Stimulated activated CD4-positive, alpha-beta T cell treated with anti-CD3 and anti-CD28 coated beads, TNF-alpha, amount 100 ng/mL, for 4 hours (primary cell): ENCODE data around the gene NIPAL4.

Experiments
- DNase-seq, 3 experiments: peaks; one replicate each; pipeline ENCODE4 v3.0.0-alpha.2; 2020; ENCODE audit warnings: low read depth in 3 of 3

NIPAL4 gene

DNA sequence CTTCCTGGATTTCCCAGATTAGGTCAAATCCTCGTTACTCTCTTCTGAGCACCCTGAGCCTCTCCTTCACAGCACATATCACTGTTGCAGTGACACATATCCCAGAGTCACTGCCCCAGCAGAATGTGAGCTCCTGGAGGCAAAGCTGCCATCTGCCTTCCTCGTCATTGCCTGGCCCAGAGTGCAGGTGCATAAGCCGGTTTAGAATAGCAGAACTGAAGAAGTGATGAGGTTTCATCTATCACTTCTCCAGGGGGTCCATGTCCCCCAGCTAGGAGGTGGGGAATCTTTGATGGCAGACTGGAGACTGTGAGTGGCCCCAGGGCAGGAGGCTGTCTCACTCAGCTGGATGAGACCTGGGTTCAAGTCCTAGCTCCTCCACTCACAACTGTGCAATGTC, 25.8 kb downstream of the NIPAL4 start:
- no peak for DNase-seq

DNA sequence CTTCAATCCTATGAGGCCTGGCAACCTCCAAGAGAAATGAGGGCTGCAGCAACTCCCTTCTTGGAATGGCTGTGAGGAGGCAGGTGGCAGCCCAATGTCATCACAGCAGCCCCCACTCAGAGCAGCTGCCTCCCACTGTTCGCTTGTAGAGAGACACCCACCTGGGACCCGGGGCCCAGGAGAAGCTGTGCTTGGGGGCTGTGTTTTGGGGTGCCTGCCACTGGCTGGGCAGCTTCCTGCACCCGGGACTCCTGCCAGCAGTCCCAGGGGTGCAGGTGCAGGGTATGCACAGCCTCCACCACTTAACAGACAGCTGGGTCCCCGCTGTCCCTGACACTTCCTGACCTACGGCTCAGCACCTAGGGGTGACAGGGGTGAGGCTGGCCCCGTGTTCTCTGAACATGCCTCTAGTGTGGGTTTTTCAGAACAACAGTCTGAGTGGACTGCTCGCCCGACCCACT, 26.2 kb downstream of the NIPAL4 start:
- no peak for DNase-seq

DNA sequence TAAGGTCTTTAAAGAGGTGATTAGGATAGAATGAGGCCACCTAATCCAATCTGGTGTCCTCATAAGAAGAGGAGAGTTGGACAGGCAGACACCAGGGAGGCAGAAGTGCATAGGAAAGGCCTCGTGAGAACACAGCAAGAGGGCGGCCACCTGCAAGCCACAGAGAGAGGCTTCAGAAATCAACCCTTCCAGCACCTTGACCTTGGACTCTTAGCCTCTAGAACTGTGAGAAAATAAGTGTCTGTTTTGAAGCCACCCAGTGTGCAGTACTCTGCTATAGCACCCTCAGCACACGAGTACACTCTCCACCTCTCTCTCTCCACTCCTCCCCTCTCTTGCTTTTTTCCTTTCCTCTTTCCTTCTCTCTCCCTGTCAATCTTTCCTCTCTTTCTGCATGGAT, 26.8 kb downstream of the NIPAL4 start:
- no peak for DNase-seq

DNA sequence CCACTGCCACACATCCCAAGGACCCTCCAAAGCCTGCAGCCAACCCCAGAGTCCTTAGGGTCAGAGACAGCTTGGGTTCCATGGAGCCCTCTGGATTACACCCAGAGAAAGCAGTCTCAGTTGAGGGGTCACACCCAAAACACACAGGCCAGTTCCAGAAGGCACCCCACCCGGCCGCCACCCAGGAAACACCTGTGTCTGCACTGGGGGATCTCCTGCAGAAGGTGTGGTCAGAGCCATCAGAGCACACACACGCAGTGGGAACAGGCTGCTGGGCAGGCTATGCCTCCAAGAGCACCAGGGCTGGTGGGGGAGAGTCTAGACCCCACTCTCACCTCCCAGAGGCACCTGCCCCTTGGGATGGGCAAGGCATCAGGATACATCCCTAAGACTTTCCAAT, 27.3 kb downstream of the NIPAL4 start:
- no peak for DNase-seq

DNA sequence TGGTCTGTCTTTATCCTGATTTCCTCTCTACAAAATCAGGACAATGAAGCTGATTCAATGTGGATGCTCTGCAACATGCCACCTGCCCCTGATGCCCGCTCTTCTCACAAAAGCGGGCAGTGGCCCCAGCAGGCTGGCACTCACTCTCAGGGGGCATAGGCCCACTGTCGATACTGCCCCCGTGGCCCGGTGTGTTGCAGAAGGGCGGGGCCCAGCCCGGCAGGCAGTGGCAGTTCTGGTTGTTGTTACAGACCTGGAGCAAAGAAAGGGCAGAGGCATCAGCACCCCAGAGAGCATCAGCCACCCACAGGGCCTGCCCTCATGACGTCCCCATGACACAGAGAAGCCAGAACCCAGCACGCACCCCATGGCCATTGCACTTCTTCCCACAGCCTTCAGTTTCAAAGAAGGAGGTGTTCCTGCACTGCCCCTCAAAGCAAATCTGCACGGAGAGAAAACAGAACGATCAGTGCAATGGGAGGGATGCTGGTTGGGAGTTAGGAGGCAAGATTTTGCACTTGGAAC, 31.5 kb downstream of the NIPAL4 start:
- no peak for DNase-seq

DNA sequence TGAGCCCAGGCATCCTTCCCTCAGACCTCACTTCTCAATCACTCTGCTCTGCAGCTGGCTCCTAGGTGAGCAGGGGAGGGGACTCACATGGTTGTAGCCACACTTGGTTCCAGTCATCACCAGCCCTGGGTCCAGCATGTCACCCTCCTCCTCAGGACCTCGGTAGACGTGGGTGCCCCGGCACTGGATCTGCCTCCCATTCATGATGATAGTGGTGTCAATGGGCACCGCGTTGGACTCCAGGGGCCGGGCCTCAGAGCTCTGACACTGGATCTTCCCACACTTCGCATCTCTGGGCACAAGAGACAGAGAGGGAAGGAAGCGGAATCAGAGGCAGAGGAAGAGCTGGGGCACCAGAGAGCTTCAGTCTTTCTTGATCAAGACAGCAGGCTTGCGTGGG, 32.9 kb downstream of the NIPAL4 start:
- no peak for DNase-seq

DNA sequence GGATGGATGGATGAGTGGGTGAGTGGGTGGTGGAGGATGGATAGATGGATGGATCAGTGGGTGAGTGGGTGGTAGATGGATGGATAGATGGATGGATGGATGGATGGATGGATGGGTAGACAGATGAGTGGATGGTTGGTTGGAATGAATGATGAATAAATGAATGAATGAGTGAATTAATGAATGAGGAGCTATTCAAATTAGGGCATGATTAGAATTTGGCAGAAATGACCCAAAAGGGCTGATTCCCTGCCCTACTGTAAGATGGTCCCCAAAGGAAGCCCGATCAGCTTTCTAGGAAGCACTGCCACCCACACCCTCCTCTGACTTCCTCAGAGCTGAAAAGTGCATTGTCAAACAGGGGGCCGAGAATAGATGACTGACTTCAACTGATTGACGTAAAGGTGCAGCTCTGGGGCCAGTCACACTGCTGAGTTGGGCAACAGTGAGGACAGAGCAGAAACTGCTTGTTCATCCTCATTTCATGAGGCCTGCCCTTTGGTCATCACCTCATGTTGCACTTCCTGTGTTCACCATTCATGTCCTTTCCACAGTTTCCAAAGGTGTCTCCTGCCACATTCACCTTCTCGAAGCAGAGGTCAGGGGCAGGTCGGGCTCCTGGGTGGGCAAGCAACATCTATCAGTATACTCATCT, 34.3 kb downstream of the NIPAL4 start:
- no peak for DNase-seq

DNA sequence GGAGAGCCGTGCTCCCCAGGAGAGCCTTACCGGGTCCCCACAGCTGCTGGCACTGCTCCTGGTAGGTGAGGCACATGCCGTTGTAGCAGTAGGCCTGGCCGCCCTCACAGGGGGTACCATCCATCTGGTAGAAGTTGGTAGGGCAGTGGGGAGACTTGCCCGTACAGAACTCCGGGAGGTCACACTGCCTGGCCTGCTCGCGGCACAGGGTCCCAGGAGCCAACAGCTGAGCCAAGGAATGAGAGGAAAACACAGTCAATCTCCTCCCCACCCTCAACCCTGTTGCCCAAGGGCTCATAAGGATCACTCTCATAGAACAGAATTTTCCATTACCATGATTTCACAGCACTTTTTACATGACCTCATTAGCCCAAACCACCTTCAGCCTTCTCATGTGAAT, 36.9 kb downstream of the NIPAL4 start:
- DNase-seq = no peak

DNA sequence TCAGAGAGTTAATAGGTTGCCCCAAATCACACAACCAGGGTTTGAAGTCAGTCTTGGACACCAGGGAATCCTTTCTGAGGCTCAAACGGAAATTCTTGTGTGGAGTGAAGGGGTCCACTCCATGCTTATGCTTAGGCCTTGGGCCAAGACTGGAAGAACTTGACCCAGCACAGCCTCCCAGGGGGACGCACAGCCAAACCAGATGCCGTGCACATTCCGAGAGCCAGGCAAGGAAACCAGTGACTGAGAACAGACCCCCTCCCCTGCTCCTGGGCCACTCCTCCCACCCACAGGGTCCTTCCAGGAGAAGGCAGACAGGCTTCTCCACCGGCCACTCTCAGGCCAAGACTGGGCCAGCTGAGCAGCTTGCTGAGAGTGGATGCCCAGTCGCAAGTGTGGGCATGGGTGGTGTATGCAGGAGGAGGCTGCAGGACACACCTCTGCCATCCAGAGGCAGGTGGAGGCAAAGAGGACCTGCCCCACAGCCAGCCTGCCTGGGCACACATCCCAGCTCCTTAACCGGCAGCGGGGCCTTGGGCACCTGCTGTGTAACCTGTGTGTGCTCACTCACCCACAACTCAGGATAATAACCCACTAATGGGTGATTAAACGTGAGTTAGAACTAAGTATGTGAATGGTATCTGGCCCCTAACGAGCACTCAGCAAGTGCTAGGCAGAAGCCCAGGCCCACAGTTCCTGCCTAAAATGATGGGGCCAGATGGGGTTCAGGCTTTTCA, 38.0 kb downstream of the NIPAL4 start:
- DNase-seq = no peak

DNA sequence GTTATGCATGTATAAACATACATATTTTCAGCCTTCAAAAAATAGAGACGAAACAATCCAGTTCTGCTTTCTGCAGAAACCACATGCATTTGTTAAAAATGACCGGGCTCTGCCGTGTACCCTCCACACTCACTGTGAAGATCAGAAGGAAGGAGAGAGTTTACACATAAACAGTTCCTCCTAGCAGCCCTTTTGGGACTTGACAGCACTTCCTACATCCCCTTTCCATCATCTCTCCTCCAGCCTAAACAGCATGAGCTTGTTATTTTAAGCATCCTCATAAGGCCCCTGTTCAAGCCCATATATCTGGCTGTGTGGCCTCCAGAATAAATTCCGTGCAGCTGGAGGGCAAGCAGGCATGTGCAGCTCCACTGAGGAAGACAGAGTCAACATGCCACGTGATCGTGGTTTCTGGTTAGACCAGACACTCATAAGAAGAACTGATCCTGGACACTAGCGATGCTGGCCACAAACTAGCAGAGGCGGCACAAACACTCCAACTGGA, 42.2 kb downstream of the NIPAL4 start:
- DNase-seq = no peak

DNA sequence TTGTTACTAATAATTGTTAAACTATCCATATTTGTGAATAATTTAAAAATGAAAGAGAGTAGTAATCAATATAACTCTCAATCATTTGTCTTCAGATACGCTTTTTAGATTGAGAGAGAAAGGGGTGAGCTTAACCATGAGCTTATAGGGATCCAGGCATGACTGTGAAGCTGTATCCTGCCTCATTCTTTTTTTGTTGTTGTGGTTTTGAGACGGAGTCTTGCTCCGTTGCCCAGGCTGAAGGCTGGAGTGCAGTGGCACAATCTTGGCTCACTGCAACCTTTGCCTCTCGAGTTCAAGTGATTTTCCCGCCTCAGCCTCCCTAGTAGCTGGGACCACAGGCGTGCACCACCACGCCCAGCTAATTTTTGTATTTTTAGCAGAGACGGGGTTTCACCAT, 44.0 kb downstream of the NIPAL4 start:
- DNase-seq = no peak

DNA sequence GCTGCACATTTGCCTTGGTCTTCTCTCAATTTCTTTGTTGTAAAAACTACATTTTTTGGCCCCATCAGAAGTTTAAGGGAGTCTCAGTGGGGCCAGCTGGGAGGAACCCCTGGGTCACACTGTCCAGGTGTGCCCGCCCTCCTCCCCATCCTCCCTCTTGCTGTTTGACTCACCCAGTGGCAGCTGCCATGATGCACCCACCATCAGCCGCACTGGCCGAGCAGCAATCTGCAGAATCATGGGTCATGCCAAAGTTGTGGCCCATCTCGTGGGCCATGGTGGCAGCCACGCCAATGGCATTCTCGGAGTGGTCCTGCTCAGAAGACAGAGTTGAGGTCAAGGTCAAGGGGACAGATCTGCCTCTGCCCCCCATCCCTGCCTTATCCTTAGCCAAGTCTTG, 45.5 kb downstream of the NIPAL4 start:
- DNase-seq = no peak

DNA sequence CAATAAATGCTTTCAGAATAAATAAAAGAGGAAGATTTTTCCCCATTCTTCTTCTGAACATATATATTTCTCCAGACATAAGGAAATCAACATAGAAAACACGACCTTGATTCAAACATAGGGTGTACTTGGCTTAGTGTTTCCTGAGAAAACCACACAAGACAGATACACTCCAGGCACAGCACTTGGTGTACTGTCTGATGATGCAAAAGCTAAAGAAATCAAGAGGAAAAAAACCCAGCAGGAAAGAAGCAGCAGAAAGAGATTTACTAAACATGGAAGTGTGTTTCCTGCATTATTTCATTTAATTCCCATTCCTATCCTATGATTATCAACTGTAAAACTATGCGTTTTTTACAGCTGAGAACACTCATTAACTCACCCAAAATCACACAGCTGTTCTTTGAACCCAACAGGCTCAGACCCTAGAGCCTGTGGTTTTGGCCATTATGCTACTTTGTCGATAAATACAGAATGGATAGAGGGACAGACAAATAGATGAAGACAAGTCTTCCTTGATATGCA, 46.1 kb downstream of the NIPAL4 start:
- DNase-seq = no peak

DNA sequence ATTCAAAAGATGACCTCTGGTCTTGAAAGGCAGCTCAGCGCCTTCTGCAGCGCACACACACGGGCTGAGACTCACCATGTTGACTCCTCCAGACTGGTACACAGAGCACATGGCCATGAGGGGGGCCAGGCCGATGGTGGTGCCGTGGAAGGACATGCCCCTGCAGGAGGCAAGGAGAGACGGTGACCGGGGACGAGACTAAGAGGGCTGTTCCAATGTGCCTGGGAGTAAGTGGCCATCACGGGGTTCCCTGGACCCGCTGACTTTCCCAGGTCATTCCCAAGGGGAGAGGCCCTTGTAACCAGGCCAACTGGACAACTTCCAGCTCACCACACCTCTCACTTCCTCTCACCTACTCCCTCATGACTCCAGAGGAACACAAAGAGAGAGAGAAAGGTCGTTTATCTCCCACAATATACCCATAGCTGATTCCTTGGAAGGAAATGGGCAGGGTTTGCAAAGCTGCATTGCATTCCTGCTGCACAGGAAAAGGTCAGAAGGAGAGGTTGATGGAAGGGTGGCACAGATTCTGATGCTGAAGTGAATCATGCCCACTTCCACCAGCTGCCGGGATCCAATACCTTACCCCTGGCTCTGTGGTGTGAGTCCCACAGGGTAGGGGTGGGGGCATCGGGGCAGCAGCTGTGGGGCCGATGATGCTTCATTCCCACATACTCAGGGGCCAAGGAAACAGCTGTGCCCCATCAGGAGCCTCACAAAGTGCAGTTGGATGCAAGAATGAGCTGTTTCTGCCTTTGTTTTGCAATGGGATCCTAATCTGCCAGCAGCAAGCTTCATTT, 47.2 kb downstream of the NIPAL4 start:
- DNase-seq = no peak

DNA sequence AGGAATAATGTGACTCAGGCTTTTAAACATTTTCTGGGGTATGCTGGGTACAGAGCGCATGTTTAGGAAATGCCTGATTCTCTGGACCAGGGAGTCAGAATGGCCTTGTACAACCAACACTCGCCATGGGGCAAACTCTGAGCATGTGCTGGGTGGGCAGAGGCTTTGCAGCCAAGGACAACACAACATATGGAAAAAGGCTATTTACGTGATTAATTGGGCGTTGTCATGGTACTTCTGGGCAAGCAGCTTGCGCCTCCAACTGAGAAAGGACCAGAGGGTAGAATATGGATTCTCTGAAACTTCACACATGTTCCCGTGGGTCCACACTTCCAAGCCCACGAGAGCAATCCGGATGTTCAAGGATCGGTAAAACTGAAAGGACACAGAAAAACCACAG, 49.1 kb downstream of the NIPAL4 start:
- DNase-seq = no peak

DNA sequence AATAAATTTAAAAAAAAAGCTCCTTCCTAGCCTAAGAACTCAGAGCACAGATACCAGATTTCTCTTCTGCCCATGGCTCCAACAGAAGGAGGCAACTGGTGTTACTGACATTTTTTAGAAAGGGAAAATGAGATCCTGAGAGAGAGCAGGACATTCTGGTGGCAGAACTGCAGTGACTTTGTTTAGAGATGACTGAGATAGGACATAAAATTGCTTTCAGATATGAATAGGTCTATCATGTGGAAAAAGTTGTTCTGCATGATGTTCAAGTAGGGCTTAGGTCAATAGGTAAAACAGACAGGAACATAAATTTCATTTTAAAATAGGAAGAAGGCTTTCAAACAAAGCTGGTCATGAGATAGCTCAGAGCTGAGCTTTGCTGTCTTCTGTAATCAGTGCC, 49.6 kb downstream of the NIPAL4 start:
- DNase-seq = no peak

DNA sequence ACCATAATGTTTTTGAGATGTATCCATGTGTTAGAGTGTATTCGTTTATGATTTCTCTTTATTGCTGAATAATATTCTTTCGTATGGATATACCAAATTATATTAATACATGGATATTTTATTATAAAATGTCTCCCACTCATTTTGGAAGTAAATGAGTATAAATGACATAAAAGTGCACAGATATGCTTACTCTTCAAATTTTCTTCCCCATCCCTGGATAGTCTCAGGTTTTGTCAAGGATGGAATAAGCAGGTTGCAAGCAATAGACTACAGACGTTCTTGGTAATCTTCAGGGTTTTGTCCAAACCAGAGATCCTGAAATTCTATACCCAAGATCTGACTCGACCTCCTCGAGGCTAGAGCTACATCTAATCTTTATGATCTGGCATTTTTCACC, 50.7 kb downstream of the NIPAL4 start:
- no peak for DNase-seq

DNA sequence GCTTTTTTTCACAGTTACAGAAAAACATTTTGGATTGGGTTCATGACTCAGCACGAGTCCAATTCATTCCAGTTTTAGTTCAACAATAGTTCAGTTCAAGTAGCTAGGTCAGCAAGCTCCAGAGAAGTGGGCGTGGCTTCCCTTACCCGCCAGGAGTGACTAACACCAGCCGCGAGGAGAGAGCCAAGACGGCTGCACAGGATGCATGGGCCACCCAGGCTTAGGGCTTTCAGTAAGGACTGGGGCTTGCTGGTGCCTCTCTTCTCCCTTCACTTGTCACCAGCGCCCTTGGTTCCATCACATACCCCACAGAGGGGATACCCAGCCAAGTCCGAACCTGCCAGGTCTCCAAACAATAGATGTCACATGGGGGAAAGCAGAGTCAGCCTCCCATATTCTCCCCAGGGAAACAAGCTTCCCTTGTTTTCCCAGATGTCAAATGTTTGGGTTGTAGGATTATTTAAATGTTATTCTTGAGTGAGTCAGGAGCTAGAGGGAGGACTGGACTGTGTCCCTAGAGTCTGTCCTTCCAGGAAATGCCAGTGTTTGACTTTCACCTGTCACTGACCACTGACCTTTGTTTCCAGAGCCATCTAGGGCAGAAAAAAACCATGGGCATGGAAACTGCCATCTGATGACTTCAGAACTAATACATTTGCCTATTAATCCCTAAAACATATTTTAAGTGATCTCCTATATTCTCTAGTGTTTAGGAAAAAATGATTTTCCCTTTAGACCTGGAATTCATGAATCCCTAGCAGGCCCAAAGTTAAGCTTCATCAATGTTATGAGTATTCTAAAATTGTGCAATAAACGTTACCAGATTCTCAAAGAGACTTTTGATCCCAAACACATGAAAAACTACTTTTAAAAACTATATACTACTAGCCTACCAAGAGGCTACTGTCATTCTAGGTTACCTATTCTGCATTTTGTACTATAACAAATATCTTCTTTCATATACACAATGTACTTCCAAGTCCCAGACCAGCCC, 51.9 kb downstream of the NIPAL4 start:
- DNase-seq = no peak

DNA sequence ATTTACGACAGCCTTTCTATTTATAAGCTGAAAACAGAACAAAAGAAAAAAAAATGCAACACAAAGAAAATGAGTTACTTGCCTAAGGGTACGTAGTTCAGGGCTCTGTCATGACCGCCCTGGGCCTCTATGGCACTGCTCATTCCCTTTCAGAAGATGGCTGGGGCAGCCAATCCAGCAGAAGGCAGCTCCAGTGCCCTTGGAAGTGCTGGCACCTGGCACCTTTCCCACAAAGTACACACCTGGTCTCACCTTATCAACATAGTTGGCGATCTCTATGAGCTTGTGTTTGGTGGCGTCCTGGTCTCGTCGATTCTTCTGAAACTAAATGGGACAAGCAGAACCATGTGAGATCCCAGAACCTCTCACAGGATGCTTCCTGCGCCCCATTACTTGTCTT, 53.2 kb downstream of the NIPAL4 start:
- no peak for DNase-seq

DNA sequence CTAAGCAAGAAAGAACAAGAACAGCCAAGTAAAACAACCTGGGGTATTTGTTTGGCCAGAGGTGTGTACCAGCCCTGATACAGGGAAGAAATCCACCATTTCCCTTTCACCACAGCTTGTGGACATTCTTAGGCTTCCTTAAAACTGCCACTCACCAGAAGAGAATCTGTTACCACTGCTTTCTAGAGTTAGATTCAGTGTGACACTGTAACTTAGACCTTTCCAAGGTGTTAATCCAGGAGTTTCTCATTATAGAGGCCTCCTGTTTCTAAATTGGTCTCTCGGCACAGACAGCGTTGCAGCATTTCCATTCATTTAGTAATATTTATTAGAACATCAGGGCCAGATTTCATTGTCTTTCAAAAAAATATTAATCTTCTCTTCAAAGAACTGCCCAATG, 55.0 kb downstream of the NIPAL4 start:
- DNase-seq = no peak

DNA sequence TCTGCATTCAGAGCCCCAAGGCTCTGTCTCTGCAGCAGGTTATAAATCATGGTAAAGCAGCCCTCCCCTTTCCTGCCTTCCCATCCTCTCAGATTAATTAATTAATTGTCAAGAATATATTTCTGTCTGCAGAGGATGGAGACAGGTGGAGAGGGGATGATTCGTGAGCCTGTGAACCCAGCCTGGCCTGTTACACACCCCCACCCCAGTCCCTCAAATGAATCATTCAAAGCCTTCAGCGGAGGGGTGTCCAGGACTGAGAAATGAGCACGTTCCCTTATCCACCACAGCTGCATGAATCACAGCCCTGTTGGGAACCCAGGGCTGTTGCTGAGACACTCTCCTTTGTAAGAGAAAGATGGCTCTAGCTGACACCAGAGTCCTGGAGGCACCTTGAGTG, 56.0 kb downstream of the NIPAL4 start:
- no peak for DNase-seq
